Measurements from ENCODE around the gene MACROD2.

The MACROD2 gene

GRCh38 chr20:14521436-14521835 lies 526.1 kb downstream of the MACROD2 start:
- no peak overlapping the region for H3K4me3 ChIP-seq (replicated peaks; ENCODE audit: low read depth, low read length)
- no peak for DNase-seq (ENCODE audit: extremely low read depth, low read depth)
- no peak for TF ChIP-seq CTCF (IDR thresholded peaks at IDR 0.05; ENCODE audit: low read depth, low read length, missing control alignments)

- no peak for TF ChIP-seq CTCF (IDR thresholded peaks at IDR 0.05; ENCODE audit: low read depth, low read length, missing control alignments)
- DNase-seq (ENCODE audit: extremely low read depth, low read depth): no peak
- H3K4me3 ChIP-seq (replicated peaks; ENCODE audit: low read depth, low read length): no peak overlapping the region
Observed at GRCh38 chr20:14522595-14522994, 527.3 kb downstream of the MACROD2 start.

- no peak for DNase-seq (ENCODE audit: extremely low read depth, low read depth)
- no peak overlapping the region for H3K4me3 ChIP-seq (replicated peaks; ENCODE audit: low read depth, low read length)
- no peak for TF ChIP-seq CTCF (IDR thresholded peaks at IDR 0.05; ENCODE audit: low read depth, low read length, missing control alignments)
Observed at GRCh38 chr20:14523090-14523489, 527.8 kb downstream of the MACROD2 start.

GRCh38 chr20:14525426-14525825 lies 530.1 kb downstream of the MACROD2 start:
- no peak overlapping the region for H3K4me3 ChIP-seq (replicated peaks; ENCODE audit: low read depth, low read length)
- TF ChIP-seq CTCF (IDR thresholded peaks at IDR 0.05; ENCODE audit: low read depth, low read length, missing control alignments): no peak
- no peak for DNase-seq (ENCODE audit: extremely low read depth, low read depth)

GRCh38 chr20:14526891-14527290 lies 531.6 kb downstream of the MACROD2 start:
- no peak overlapping the region for H3K4me3 ChIP-seq (replicated peaks; ENCODE audit: low read depth, low read length)
- no peak for TF ChIP-seq CTCF (IDR thresholded peaks at IDR 0.05; ENCODE audit: low read depth, low read length, missing control alignments)
- no peak for DNase-seq (ENCODE audit: extremely low read depth, low read depth)

GRCh38 chr20:14531786-14532185 lies 536.5 kb downstream of the MACROD2 start:
- no peak for TF ChIP-seq CTCF (IDR thresholded peaks at IDR 0.05; ENCODE audit: low read depth, low read length, missing control alignments)
- DNase-seq (ENCODE audit: extremely low read depth, low read depth): no peak
- H3K4me3 ChIP-seq (replicated peaks; ENCODE audit: low read depth, low read length): no peak overlapping the region

GRCh38 chr20:14536738-14537137 lies 541.4 kb downstream of the MACROD2 start:
- no peak for DNase-seq (ENCODE audit: extremely low read depth, low read depth)
- H3K4me3 ChIP-seq (replicated peaks; ENCODE audit: low read depth, low read length): no peak overlapping the region
- no peak for TF ChIP-seq CTCF (IDR thresholded peaks at IDR 0.05; ENCODE audit: low read depth, low read length, missing control alignments)

Data from HFF-Myc (cell line).